Measurements from ENCODE around the gene HPCAL1. TPM values are rescaled to one million over a fixed set of nuclear protein-coding genes. Genes with fewer than 3 reads are reported as not detected.

Gene HPCAL1
- total and polyA plus RNA-seq, 2 donors (not counting 3 experiments of a cell fraction or from before 2014, with no cell fraction given) = 56.5 to 77.4 TPM

GRCh38 chr2:10439971-10440370 is 137.3 kb downstream of the HPCAL1 start:
- CTCF ChIA-PET = interaction anchor here (1.2 to 10.5 kb wide), 4 partner anchors 220 to 368 kb away, joined by 5 to 565 read pairs (median 24); no protein-coding TSS in a partner anchor

More at GRCh38 chr2:10439971-10440370, 137.3 kb downstream of the HPCAL1 start:
- H3K9me1 ChIP-seq (replicated peaks; ENCODE audit: control insufficient read depth, extremely low read depth, insufficient read depth, low read length) = no peaks in the 10 kb centered on the region
- TF ChIP-seq GATA2 (IDR thresholded peaks at IDR 0.05; ENCODE audit: insufficient read depth, insufficient read length, low read depth, low read length) = no peak
- no peak for TF ChIP-seq JUN (IDR thresholded peaks at IDR 0.05; ENCODE audit: borderline replicate concordance, insufficient read depth, insufficient read length, low read depth)
- no peak for TF ChIP-seq POLR2AphosphoS5 (IDR thresholded peaks at IDR 0.05; ENCODE audit: insufficient read depth, low read depth, low read length)
- TF ChIP-seq POLR2A (IDR thresholded peaks at IDR 0.05; ENCODE audit: low read depth, low read length) = no peak
- no peak for TF ChIP-seq FOS (IDR thresholded peaks at IDR 0.05; ENCODE audit: borderline replicate concordance, insufficient read depth, low read length)
- no peak for TF ChIP-seq MYC (IDR thresholded peaks at IDR 0.05; ENCODE audit: low read depth, low read length)
- no peak for TF ChIP-seq EZH2 (IDR thresholded peaks at IDR 0.05; ENCODE audit: borderline replicate concordance, low read depth, low read length, severe bottlenecking)
- TF ChIP-seq MAX (IDR thresholded peaks at IDR 0.05; ENCODE audit: insufficient read depth, insufficient read length) = no peak
- TF ChIP-seq CTCF (IDR thresholded peaks at IDR 0.05; ENCODE audit: extremely low read depth in 1 of 2, insufficient read depth in 1 of 2, low read depth in 1 of 2, low read length in 2 of 2) = no peak
- no peak overlapping the region for H3K4me2 ChIP-seq (ENCODE audit: insufficient read depth, low read length)
- H3K4me1 ChIP-seq (ENCODE audit: control insufficient read depth, extremely low read depth, insufficient read depth, low read length) = peaks cover 3% of the 10 kb centered on the region
- dilution Hi-C loops (cut with MboI; ENCODE audit: extremely low pct_ligation_motif_present, low sequenced_read_pairs) = no loop called here
- no peak for FAIRE-seq
- no peaks in the 10 kb centered on the region for H3K27me3 ChIP-seq (ENCODE audit: control insufficient read depth in 2 of 2, insufficient read depth in 2 of 2, low read length in 2 of 2)
- H3K9ac ChIP-seq (replicated peaks; ENCODE audit: extremely low read depth, insufficient read depth, low read length) = no peak overlapping the region
- no TSS peak for BruUV-seq (replicated peaks)
- POLR2A ChIA-PET = no interaction called here
- no peaks in the 10 kb centered on the region for H4K20me1 ChIP-seq (replicated peaks; ENCODE audit: control insufficient read depth, extremely low read depth, insufficient read depth, low read length)
- no peaks in the 10 kb centered on the region for H3K9me3 ChIP-seq (replicated peaks; ENCODE audit: control insufficient read depth, insufficient read depth, low read length)
- DNase-seq (ENCODE audit: low read depth, low spot score) = no peak
- no peak overlapping the region for H3K4me3 ChIP-seq (replicated peaks in 1 of 3; ENCODE audit: insufficient read depth in 1 of 3, low read depth in 1 of 3, low read length in 3 of 3)
- H2AFZ ChIP-seq (ENCODE audit: low read depth, low read length) = no peak overlapping the region
- H3K36me3 ChIP-seq (ENCODE audit: control insufficient read depth in 2 of 2, extremely low read depth in 1 of 2, insufficient read depth in 2 of 2, low read length in 2 of 2) = peaks cover 23 to 28% of the 10 kb centered on the region in 2 experiments
- intact Hi-C loops (cut with micrococcal nuclease) = loop anchor here (5.0 kb wide), 1 partner anchor 628 kb away; no protein-coding TSS in a partner anchor
- peaks cover 11% of the 10 kb centered on the region for H3K79me2 ChIP-seq (ENCODE audit: control insufficient read depth, insufficient read depth, low read length)
- no peak overlapping the region for H3K27ac ChIP-seq (ENCODE audit: insufficient read depth, low read depth, low read length)

All from endothelial cell of umbilical vein (primary cell).